K562 (cell line): Measurements from ENCODE around the gene DNAJB2. TPM values are rescaled to one million over a fixed set of nuclear protein-coding genes. Genes with fewer than 3 reads are reported as not detected.

ENCODE experiments used
- CREB5 ChIP-seq: fragments of 250-450 bp; sonication (Bioruptor Pico); IDR thresholded peaks from 2 replicates; pipeline ENCODE4 v1.5.0; 2020; ENCODE audit warnings: mild to moderate bottlenecking
- EHMT2 ChIP-seq: fragments of 450-650 bp; IDR thresholded peaks from 2 replicates; pipeline ENCODE4 v1.6.1; 2018; ENCODE audit warnings: antibody characterized with exemption
- GABPB1 ChIP-seq: sonication (generic); formaldehyde crosslinking; IDR thresholded peaks from 2 replicates; pipeline ENCODE4 v1.8.0; 2022; ENCODE audit warnings: mild to moderate bottlenecking, missing genetic modification reagents
- GATAD2A ChIP-seq: fragments of 450-650 bp; IDR thresholded peaks from 2 replicates; pipeline ENCODE4 v1.6.1; 2017
- MEIS2 ChIP-seq: fragments of 450-650 bp; IDR thresholded peaks from 2 replicates; pipeline ENCODE4 v1.6.1; 2014; ENCODE audit warnings: mild to moderate bottlenecking; ENCODE audit not compliant: partially characterized antibody
- MYNN ChIP-seq, 2 experiments: sonication (generic); formaldehyde crosslinking in 1 of 2; IDR thresholded peaks; 2 replicates each; pipeline versions ENCODE4 v1.5.0 to v1.6.1; 2016 to 2020; ENCODE audit warnings: antibody characterized with exemption in 1 of 2, missing genetic modification reagents in 1 of 2
- NR1H2 ChIP-seq: sonication (generic); formaldehyde crosslinking; IDR thresholded peaks from 2 replicates; pipeline ENCODE4 v1.4.0; 2020; ENCODE audit warnings: mild to moderate bottlenecking, missing genetic modification reagents
- NR2C1 ChIP-seq, 2 experiments: fragments of 450-650 bp; IDR thresholded peaks; 2 replicates each; pipeline ENCODE4 v1.6.1; 2017; ENCODE audit warnings: mild to moderate bottlenecking in 2 of 2, antibody characterized with exemption in 1 of 2, inconsistent platforms in 1 of 2, missing compliant biosample characterization in 1 of 2, missing genetic modification characterization in 1 of 2
- NR2C2 ChIP-seq, 2 experiments: fragments of 200-800 bp in 1 of 2; sonication (Bioruptor generic) in 1 of 2; sonication (generic) in 1 of 2; formaldehyde crosslinking in 1 of 2; IDR thresholded peaks; 2 replicates each; pipeline versions ENCODE4 v1.6.1 to v1.8.0; 2016 to 2022; ENCODE audit warnings: mild to moderate bottlenecking in 1 of 2, missing compliant biosample characterization in 1 of 2, missing genetic modification characterization in 1 of 2, missing genetic modification reagents in 1 of 2
- POLR3A ChIP-seq: IDR thresholded peaks from 2 replicates; pipeline ENCODE4 v1.6.1; 2011; ENCODE audit warnings: borderline replicate concordance, mild to moderate bottlenecking, moderate library complexity; ENCODE audit not compliant: insufficient read length, insufficient read depth; ENCODE audit errors: extremely low read depth
- SAFB2 ChIP-seq: fragments of 200-400 bp; formaldehyde crosslinking; IDR thresholded peaks from 2 replicates; pipeline ENCODE4 v1.6.1; 2018; ENCODE audit warnings: borderline replicate concordance, low read length, low read depth, moderate library complexity; ENCODE audit not compliant: severe bottlenecking
- TAF15 ChIP-seq: fragments of 200-400 bp; formaldehyde crosslinking; IDR thresholded peaks from 2 replicates; pipeline ENCODE4 v1.6.1; 2017; ENCODE audit warnings: mild to moderate bottlenecking, low read depth, low read length, moderate library complexity
- TOE1 ChIP-seq, 2 experiments: fragments of 450-650 bp in 1 of 2; sonication (generic) in 1 of 2; formaldehyde crosslinking in 1 of 2; IDR thresholded peaks; 2 replicates each; pipeline versions ENCODE4 v1.7.1 to v1.8.0; 2016 to 2022; ENCODE audit warnings: borderline replicate concordance in 2 of 2, mild to moderate bottlenecking in 2 of 2, antibody characterized with exemption in 1 of 2, inconsistent platforms in 1 of 2, low read depth in 1 of 2, missing genetic modification reagents in 1 of 2, moderate library complexity in 1 of 2
- TRIM28 ChIP-seq: fragments of 450-650 bp; IDR thresholded peaks from 2 replicates; pipeline ENCODE4 v1.6.1; 2017
- ZKSCAN1 ChIP-seq: fragments of 150-350 bp; IDR thresholded peaks from 2 replicates; pipeline ENCODE4 v1.6.1; 2016; ENCODE audit warnings: low read depth, low read length
- ZNF134 ChIP-seq: fragments of 250-450 bp; sonication (Bioruptor Pico); conservative IDR thresholded peaks from 2 replicates; pipeline ENCODE4 v1.4.0; 2020
- ZNF507 ChIP-seq: conservative IDR thresholded peaks from 2 replicates; pipeline ENCODE4 v1.6.1; 2017; ENCODE audit warnings: missing genetic modification characterization, missing compliant biosample characterization
- polyA plus RNA-seq, 8 experiments: library from polyadenylated mRNA; depleted of rRNA in 4 of 8; stranded (reverse) in 5 of 8; unstranded in 3 of 8; fragments of >200 nt; fragmentation: Nextera tagmentation in 2 of 8; fragmentation: Illumina TruSeq in 1 of 8; extraction: Ambion mirVana in 2 of 8; extraction: Trizol in 1 of 8; gene quantifications; 2 replicates each; pipeline versions ENCODE4 v1.2.1 to v1.2.3, GENCODE V29; 2011 to 2014; ENCODE audit warnings: inconsistent platforms in 1 of 8, missing spikeins in 1 of 8
- total RNA-seq, 7 experiments: library from RNA; depleted of rRNA in 6 of 7; stranded (reverse); fragments of >200 nt in 6 of 7; fragmentation: Illumina TruSeq in 2 of 7; extraction: Trizol in 2 of 7; gene quantifications; 2 replicates each; pipeline versions ENCODE4 v1.2.1 to v1.2.3, GENCODE V29; 2011 to 2021; ENCODE audit warnings: low replicate concordance in 1 of 7
- TF ChIP-seq, protein P1 (sequence below): IDR thresholded peaks from 2 replicates; pipeline ENCODE4 v1.6.1; 2011; ENCODE audit not compliant: insufficient read length; ENCODE audit errors: extremely low read depth
- TF ChIP-seq, protein P2 (sequence below): fragments of 200-800 bp; sonication (Bioruptor generic); IDR thresholded peaks from 2 replicates; pipeline ENCODE4 v1.6.1; 2017; ENCODE audit warnings: missing genetic modification characterization, missing compliant biosample characterization
- TF ChIP-seq, protein P3 (sequence below): IDR thresholded peaks from 2 replicates; pipeline ENCODE4 v1.6.1; 2011; ENCODE audit warnings: borderline replicate concordance, low read depth, mild to moderate bottlenecking, moderate library complexity, low read length; ENCODE audit not compliant: insufficient read depth, poor library complexity, severe bottlenecking

The DNAJB2 gene
- total and polyA plus RNA-seq, 9 of the 15 experiments (the other 6 are each of a cell fraction or from before 2014, with no cell fraction given), result 0.08 to 3.0 (median 2.2) TPM; not detected in 1

DNA sequence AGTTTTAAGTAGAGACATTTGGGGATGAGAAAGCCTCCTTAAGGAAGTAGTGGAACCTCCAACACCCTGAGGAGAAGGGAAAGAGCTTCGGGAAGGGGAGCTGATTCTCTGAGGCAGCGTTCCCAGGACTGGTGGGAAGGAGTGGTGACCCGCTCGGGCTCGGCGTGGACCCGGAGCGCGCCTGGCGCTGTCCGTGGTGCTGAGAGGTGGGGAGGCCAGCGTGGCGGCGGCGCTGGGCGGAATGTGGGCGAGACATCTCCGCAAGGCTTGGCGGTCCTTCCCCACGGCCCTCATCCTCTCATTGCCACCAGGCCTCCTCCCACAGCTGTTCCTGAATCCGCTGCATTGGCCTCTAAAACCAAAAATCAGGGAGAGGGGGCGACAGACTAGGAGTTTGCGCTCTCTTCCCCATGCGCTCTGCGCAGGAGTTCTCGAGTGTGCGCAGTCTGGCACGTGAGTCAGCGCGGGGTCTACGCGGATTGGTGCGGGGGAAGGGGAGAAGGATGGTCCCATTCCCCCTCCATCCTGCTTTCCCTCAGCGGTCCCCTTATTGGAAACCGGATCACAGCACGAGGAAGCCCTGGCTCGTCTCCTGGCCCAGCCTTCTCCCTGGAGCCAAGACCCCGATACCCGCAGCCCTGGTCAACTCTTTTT, 52.5 kb downstream of the DNAJB2 start (continued):
- no peak for TF ChIP-seq MEIS2
- TF ChIP-seq NR1H2 (CRISPR knock-in tag), result no peak
- TF ChIP-seq, protein P1, sequence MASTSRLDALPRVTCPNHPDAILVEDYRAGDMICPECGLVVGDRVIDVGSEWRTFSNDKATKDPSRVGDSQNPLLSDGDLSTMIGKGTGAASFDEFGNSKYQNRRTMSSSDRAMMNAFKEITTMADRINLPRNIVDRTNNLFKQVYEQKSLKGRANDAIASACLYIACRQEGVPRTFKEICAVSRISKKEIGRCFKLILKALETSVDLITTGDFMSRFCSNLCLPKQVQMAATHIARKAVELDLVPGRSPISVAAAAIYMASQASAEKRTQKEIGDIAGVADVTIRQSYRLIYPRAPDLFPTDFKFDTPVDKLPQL, result no peak
- TF ChIP-seq GATAD2A, result no peak
- TF ChIP-seq EHMT2, result peak; percentile 95
- TF ChIP-seq, protein P2, sequence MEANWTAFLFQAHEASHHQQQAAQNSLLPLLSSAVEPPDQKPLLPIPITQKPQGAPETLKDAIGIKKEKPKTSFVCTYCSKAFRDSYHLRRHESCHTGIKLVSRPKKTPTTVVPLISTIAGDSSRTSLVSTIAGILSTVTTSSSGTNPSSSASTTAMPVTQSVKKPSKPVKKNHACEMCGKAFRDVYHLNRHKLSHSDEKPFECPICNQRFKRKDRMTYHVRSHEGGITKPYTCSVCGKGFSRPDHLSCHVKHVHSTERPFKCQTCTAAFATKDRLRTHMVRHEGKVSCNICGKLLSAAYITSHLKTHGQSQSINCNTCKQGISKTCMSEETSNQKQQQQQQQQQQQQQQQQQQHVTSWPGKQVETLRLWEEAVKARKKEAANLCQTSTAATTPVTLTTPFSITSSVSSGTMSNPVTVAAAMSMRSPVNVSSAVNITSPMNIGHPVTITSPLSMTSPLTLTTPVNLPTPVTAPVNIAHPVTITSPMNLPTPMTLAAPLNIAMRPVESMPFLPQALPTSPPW, result no peak
- TF ChIP-seq TRIM28, result no peak
- TF ChIP-seq, protein P3, sequence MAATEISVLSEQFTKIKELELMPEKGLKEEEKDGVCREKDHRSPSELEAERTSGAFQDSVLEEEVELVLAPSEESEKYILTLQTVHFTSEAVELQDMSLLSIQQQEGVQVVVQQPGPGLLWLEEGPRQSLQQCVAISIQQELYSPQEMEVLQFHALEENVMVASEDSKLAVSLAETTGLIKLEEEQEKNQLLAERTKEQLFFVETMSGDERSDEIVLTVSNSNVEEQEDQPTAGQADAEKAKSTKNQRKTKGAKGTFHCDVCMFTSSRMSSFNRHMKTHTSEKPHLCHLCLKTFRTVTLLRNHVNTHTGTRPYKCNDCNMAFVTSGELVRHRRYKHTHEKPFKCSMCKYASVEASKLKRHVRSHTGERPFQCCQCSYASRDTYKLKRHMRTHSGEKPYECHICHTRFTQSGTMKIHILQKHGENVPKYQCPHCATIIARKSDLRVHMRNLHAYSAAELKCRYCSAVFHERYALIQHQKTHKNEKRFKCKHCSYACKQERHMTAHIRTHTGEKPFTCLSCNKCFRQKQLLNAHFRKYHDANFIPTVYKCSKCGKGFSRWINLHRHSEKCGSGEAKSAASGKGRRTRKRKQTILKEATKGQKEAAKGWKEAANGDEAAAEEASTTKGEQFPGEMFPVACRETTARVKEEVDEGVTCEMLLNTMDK, result no peak
- no peak for TF ChIP-seq TAF15
- no peak for TF ChIP-seq ZNF134 (CRISPR knock-in tag)
- TF ChIP-seq MYNN (IDR thresholded peaks at IDR 0.05), result no peak
- TF ChIP-seq MYNN (CRISPR knock-in tag; IDR thresholded peaks at IDR 0.05), result 0 out of 2 replicates have a peak, but pooled peaks have one; percentile 5
- TF ChIP-seq TOE1 (IDR thresholded peaks at IDR 0.05; ENCODE audit: borderline replicate concordance), result no peak
- TF ChIP-seq TOE1 (CRISPR knock-in tag; IDR thresholded peaks at IDR 0.05; ENCODE audit: borderline replicate concordance, low read depth), result no peak
- TF ChIP-seq GABPB1 (CRISPR knock-in tag), result 0 out of 2 replicates have a peak, but pooled peaks have one; percentile 40
- no peak for TF ChIP-seq ZKSCAN1
- TF ChIP-seq SAFB2, result no peak
- TF ChIP-seq POLR3A, result no peak
- no peak for TF ChIP-seq ZNF507 (tag)
- no peak for TF ChIP-seq NR2C1 (IDR thresholded peaks at IDR 0.05)
- no peak for TF ChIP-seq NR2C1 (tag; IDR thresholded peaks at IDR 0.05)
- TF ChIP-seq NR2C2 (CRISPR knock-in tag; IDR thresholded peaks at IDR 0.05), result peak; percentile 65; the same call in 1 of the 2 replicates
- TF ChIP-seq NR2C2 (tag; IDR thresholded peaks at IDR 0.05), result no peak
- TF ChIP-seq CREB5 (CRISPR knock-in tag), result no peak
